Suprapubic skin (tissue), 4 donors: Measurements from ENCODE around the gene ITPR2.

Experiments used
- CTCF ChIP-seq, 2 donors: fragments of 200-600 bp in 1 of 2; fragments of 450-650 bp in 1 of 2; sonication (generic) in 1 of 2; IDR thresholded peaks; one replicate each; pipeline ENCODE4 v1.5.1; 2016 to 2019; ENCODE audit warnings: antibody characterized with exemption in 2 of 2, mild to moderate bottlenecking in 1 of 2, moderate library complexity in 1 of 2
- EP300 ChIP-seq: sonication (generic); formaldehyde crosslinking; IDR thresholded peaks from one replicate; pipeline ENCODE4 v1.6.1; 2017; ENCODE audit warnings: antibody characterized with exemption
- POLR2A ChIP-seq, 2 donors: fragments of 450-650 bp; IDR thresholded peaks; one replicate each; pipeline ENCODE4 v1.6.1; 2017; ENCODE audit warnings: antibody characterized with exemption in 2 of 2, mild to moderate bottlenecking in 2 of 2, moderate library complexity in 2 of 2
- POLR2AphosphoS5 ChIP-seq, 3 donors: sonication (generic); formaldehyde crosslinking; IDR thresholded peaks; one replicate each; pipeline ENCODE4 v1.6.1; 2017; ENCODE audit warnings: antibody characterized with exemption in 3 of 3

GRCh38 chr12:26699237-26699636 lies 133.8 kb downstream of the ITPR2 start:
- no peak for TF ChIP-seq CTCF (IDR thresholded peaks at IDR 0.05)
- no peak for TF ChIP-seq POLR2A (IDR thresholded peaks at IDR 0.05)
- TF ChIP-seq POLR2AphosphoS5 (IDR thresholded peaks at IDR 0.05) = no peak
- no peak for TF ChIP-seq EP300
